HCT116 (cell line): ENCODE data around the gene POC1B. TPM values are rescaled to one million over a fixed set of nuclear protein-coding genes. Genes with fewer than 3 reads are reported as not detected.

Experiments used
- ATAC-seq: fragments of 200-7000 bp; cut with Tn5 transposase; 2 replicates; pipeline ENCODE4 v1.9.1; 2020; ENCODE audit warnings: mild to moderate bottlenecking, moderate library complexity
- BruUV-seq: library from RNA; stranded (reverse); fragments of 400-500 nt; replicated peaks from 2 replicates; lab custom pipeline; 2021; lab: Mats Ljungman, UMichigan
- CTCF ChIA-PET: fragments of 300-600 bp; sonication (Branson Sonifier 250); formaldehyde crosslinking; loops from one replicate; lab custom pipeline; 2021; ENCODE audit warnings: antibody characterized with exemption; lab: Charles Lee
- POLR2A ChIA-PET: fragments of 300-600, 350-600 bp; sonication (Branson Sonifier 250); formaldehyde crosslinking; loops from one replicate; lab custom pipeline; 2021; ENCODE audit warnings: antibody characterized with exemption; lab: Charles Lee
- RAD21 ChIA-PET, 2 experiments: fragments of 300-600 bp; sonication (Branson Sonifier 250); formaldehyde crosslinking; loops; one replicate each; lab custom pipeline; 2023; ENCODE audit warnings: low total read pairs in 2 of 2; ENCODE audit not compliant: uncharacterized antibody in 2 of 2, unreplicated experiment in 2 of 2, low non-redundant PET in 1 of 2; lab: Charles Lee
- DNase-seq: peaks from one replicate; pipeline ENCODE4 v3.0.0-alpha.2; 2010; ENCODE audit warnings: low read depth, low spot score
- H2AFZ ChIP-seq: fragments of 200-600 bp; shearing (Covaris generic), sonication (generic); 2 replicates; pipeline ENCODE4 v1.6.1; 2017; ENCODE audit warnings: low read depth, mixed run types, mixed read lengths, antibody characterized with exemption, low read length; ENCODE audit not compliant: poor library complexity, severe bottlenecking
- H3K27ac ChIP-seq: 2 replicates; pipeline ENCODE4 v1.5.1; 2012; ENCODE audit warnings: low read depth, low read length
- H3K27me3 ChIP-seq: fragments of 200-600 bp; sonication (generic); 2 replicates; pipeline ENCODE4 v1.6.1; 2016; ENCODE audit warnings: mixed run types, low read length, mixed read lengths; ENCODE audit not compliant: insufficient read depth
- H3K36me3 ChIP-seq, 2 experiments: fragments of 200-500 bp in 1 of 2; fragments of 200-600 bp in 1 of 2; sonication (Bioruptor generic) in 1 of 2; sonication (generic) in 1 of 2; 2 replicates each; pipeline versions ENCODE4 v1.5.1 to v1.6.1; 2014 to 2016; ENCODE audit warnings: low read length in 2 of 2, inconsistent platforms in 1 of 2, mixed read lengths in 1 of 2, mixed run types in 1 of 2; ENCODE audit not compliant: insufficient read depth in 2 of 2, control insufficient read depth in 1 of 2
- H3K4me1 ChIP-seq, 2 experiments: fragments of 200-600 bp in 1 of 2; sonication (generic) in 1 of 2; 2 replicates each; pipeline versions ENCODE4 v1.5.1 to v1.6.1; 2012 to 2017; ENCODE audit warnings: low read length in 2 of 2, inconsistent platforms in 1 of 2, mild to moderate bottlenecking in 1 of 2, mixed read lengths in 1 of 2, mixed run types in 1 of 2, moderate library complexity in 1 of 2; ENCODE audit not compliant: insufficient read depth in 2 of 2, control insufficient read depth in 1 of 2
- H3K4me2 ChIP-seq: fragments of 200-600 bp; sonication (generic); 2 replicates; pipeline ENCODE4 v1.6.1; 2017; ENCODE audit warnings: mixed run types, low read length, mixed read lengths
- H3K4me3 ChIP-seq, 2 experiments: fragments of 200-600 bp in 1 of 2; sonication (generic) in 1 of 2; replicated peaks in 1 of 2; 2 replicates each; pipeline ENCODE4 v1.5.1; 2011 to 2016; ENCODE audit warnings: low read length in 2 of 2, control low read depth in 1 of 2, low read depth in 1 of 2, mild to moderate bottlenecking in 1 of 2, mixed read lengths in 1 of 2, mixed run types in 1 of 2
- H3K79me2 ChIP-seq: fragments of 200-600 bp; sonication (generic); 2 replicates; pipeline ENCODE4 v1.6.1; 2017; ENCODE audit warnings: mild to moderate bottlenecking, mixed run types, low read length, moderate library complexity, mixed read lengths; ENCODE audit not compliant: insufficient read depth
- H3K9ac ChIP-seq: fragments of 200-600 bp; sonication (generic); 2 replicates; pipeline ENCODE4 v1.6.1; 2016; ENCODE audit warnings: low read length, mixed read lengths
- H3K9me2 ChIP-seq: fragments of 200-600 bp; sonication (generic), shearing (Covaris generic); 2 replicates; pipeline ENCODE4 v1.6.1; 2017; ENCODE audit warnings: mixed run types, mild to moderate bottlenecking, moderate library complexity; ENCODE audit not compliant: insufficient read depth
- H3K9me3 ChIP-seq, 2 experiments: fragments of 200-500 bp in 1 of 2; fragments of 200-600 bp in 1 of 2; sonication (Bioruptor generic) in 1 of 2; sonication (generic) in 1 of 2; 2 replicates each; pipeline ENCODE4 v1.6.1; 2014 to 2017; ENCODE audit warnings: low read length in 2 of 2, mixed read lengths in 2 of 2, inconsistent platforms in 1 of 2, low read depth in 1 of 2, mild to moderate bottlenecking in 1 of 2, mixed run types in 1 of 2, moderate library complexity in 1 of 2; ENCODE audit not compliant: control insufficient read depth in 1 of 2, insufficient read depth in 1 of 2
- H4K20me1 ChIP-seq: fragments of 200-600 bp; sonication (generic), shearing (Covaris generic); 2 replicates; pipeline ENCODE4 v1.6.1; 2017; ENCODE audit warnings: mixed run types, mild to moderate bottlenecking, moderate library complexity; ENCODE audit not compliant: insufficient read depth
- ATF3 ChIP-seq: IDR thresholded peaks from 2 replicates; pipeline ENCODE4 v1.6.1; 2012
- CBX3 ChIP-seq: IDR thresholded peaks from 2 replicates; pipeline ENCODE4 v1.6.1; 2012; ENCODE audit warnings: low read depth
- CTCF ChIP-seq, 3 experiments: fragments of 200-600 bp in 1 of 3; sonication (generic) in 1 of 3; IDR thresholded peaks in 2 of 3; conservative IDR thresholded peaks in 1 of 3; 2 replicates each; pipeline ENCODE4 v1.5.1; 2012 to 2017; ENCODE audit warnings: low read depth in 2 of 3, low read length in 2 of 3, antibody characterized with exemption in 1 of 3, borderline replicate concordance in 1 of 3, control low read depth in 1 of 3, mild to moderate bottlenecking in 1 of 3, mixed read lengths in 1 of 3, mixed run types in 1 of 3, moderate library complexity in 1 of 3; ENCODE audit not compliant: insufficient read depth in 1 of 3
- EGR1 ChIP-seq: IDR thresholded peaks from 2 replicates; pipeline ENCODE4 v1.6.1; 2012; ENCODE audit warnings: low read depth
- ELF1 ChIP-seq: IDR thresholded peaks from 2 replicates; pipeline ENCODE4 v1.6.1; 2012; ENCODE audit warnings: low read depth, borderline replicate concordance
- EZH2 ChIP-seq: fragments of 200-600 bp; sonication (generic); IDR thresholded peaks from 2 replicates; pipeline ENCODE4 v1.6.1; 2017; ENCODE audit warnings: antibody characterized with exemption, mixed run types
- EZH2phosphoT487 ChIP-seq: fragments of 200-600 bp; IDR thresholded peaks from 2 replicates; pipeline ENCODE4 v1.6.1; 2018; ENCODE audit warnings: antibody characterized with exemption, borderline replicate concordance
- FOSL1 ChIP-seq: IDR thresholded peaks from 2 replicates; pipeline ENCODE4 v1.6.1; 2012; ENCODE audit warnings: low read depth
- MAX ChIP-seq: IDR thresholded peaks from 2 replicates; pipeline ENCODE4 v1.6.1; 2012
- POLR2AphosphoS5 ChIP-seq: IDR thresholded peaks from 2 replicates; pipeline ENCODE4 v1.6.1; 2011; ENCODE audit warnings: mild to moderate bottlenecking, low read depth, low read length, moderate library complexity
- RAD21 ChIP-seq: IDR thresholded peaks from 2 replicates; pipeline ENCODE4 v1.6.1; 2012; ENCODE audit warnings: low read depth, mild to moderate bottlenecking
- REST ChIP-seq: IDR thresholded peaks from 2 replicates; pipeline ENCODE4 v1.6.1; 2012; ENCODE audit warnings: low read depth
- SIN3A ChIP-seq: IDR thresholded peaks from 2 replicates; pipeline ENCODE4 v1.6.1; 2012; ENCODE audit warnings: low read depth
- SP1 ChIP-seq: IDR thresholded peaks from 2 replicates; pipeline ENCODE4 v1.6.1; 2012; ENCODE audit warnings: low read depth
- SRF ChIP-seq: IDR thresholded peaks from 2 replicates; pipeline ENCODE4 v1.6.1; 2012; ENCODE audit warnings: low read depth
- TCF7L2 ChIP-seq: IDR thresholded peaks from 2 replicates; pipeline ENCODE4 v1.7.0; 2011; ENCODE audit warnings: borderline replicate concordance, inconsistent platforms; ENCODE audit not compliant: insufficient read depth, insufficient read length; ENCODE audit errors: extremely low read depth
- ZBTB33 ChIP-seq: IDR thresholded peaks from 2 replicates; pipeline ENCODE4 v1.6.1; 2011; ENCODE audit warnings: mild to moderate bottlenecking, low read length, moderate library complexity; ENCODE audit not compliant: insufficient replicate concordance; ENCODE audit errors: extremely low read depth
- ZNF274 ChIP-seq: fragments of 200-500 bp; sonication (Bioruptor generic); IDR thresholded peaks from 2 replicates; pipeline ENCODE4 v1.6.1; 2014; ENCODE audit warnings: mild to moderate bottlenecking, low read depth, low read length, inconsistent platforms
- intact Hi-C: fragments of 100-400 bp; cut with micrococcal nuclease; formaldehyde crosslinking; loops from 2 replicates; pipeline ENCODE4 v1.10.0; 2022
- total RNA-seq: library from RNA; stranded (reverse); gene quantifications from one replicate; pipeline ENCODE4 v1.2.1, GENCODE V29; 2021; ENCODE audit not compliant: unreplicated experiment

POC1B gene
- total RNA-seq, 1 experiment from 2014 or later, result 14.3 TPM

GRCh38 chr12:89571491-89572195 lies 45.8 kb upstream of the POC1B start:
- no peak overlapping the region for H3K9ac ChIP-seq
- ChIA-PET POLR2A (no interaction called here), RAD21 (no interaction called here), CTCF (no interaction called here)
- H3K4me2 ChIP-seq, result no peak overlapping the region
- intact Hi-C loops, result no loop called here
- no peaks in the 10 kb centered on the region for H3K79me2 ChIP-seq
- no peaks in the 10 kb centered on the region for H3K27me3 ChIP-seq
- no TSS peak for BruUV-seq
- H3K36me3 ChIP-seq, result no peaks in the 10 kb centered on the region
- H4K20me1 ChIP-seq, result no peaks in the 10 kb centered on the region
- ATAC-seq, result no peak
- no peaks in the 10 kb centered on the region for H3K9me2 ChIP-seq
- no peak overlapping the region for H3K27ac ChIP-seq
- TF ChIP-seq ATF3 (no peak), CTCF (IDR thresholded peaks at IDR 0.05 in 2 of 3, conservative IDR thresholded peaks at IDR 0.05 in 1 of 3; ENCODE audit: borderline replicate concordance in 1 of 3, insufficient read depth in 1 of 3, low read depth in 2 of 3, low read length in 2 of 3) (no peak), ZNF274 (no peak), SIN3A (no peak), ELF1 (no peak), EGR1 (no peak), SRF (no peak), RAD21 (no peak), FOSL1 (no peak), ZBTB33 (no peak), SP1 (no peak), CBX3 (no peak), MAX (no peak), REST (no peak), TCF7L2 (no peak), EZH2phosphoT487 (no peak), POLR2AphosphoS5 (no peak), EZH2 (no peak)
- peaks cover 0 to 6% of the 10 kb centered on the region in 2 experiments; a peak in 1 of 4 replicates for H3K4me1 ChIP-seq
- no peak overlapping the region for H2AFZ ChIP-seq
- no peak for DNase-seq
- no peak overlapping the region for H3K4me3 ChIP-seq
- no peaks in the 10 kb centered on the region for H3K9me3 ChIP-seq
